ENCODE results near the gene DLEC1.

DLEC1 gene, protein sequence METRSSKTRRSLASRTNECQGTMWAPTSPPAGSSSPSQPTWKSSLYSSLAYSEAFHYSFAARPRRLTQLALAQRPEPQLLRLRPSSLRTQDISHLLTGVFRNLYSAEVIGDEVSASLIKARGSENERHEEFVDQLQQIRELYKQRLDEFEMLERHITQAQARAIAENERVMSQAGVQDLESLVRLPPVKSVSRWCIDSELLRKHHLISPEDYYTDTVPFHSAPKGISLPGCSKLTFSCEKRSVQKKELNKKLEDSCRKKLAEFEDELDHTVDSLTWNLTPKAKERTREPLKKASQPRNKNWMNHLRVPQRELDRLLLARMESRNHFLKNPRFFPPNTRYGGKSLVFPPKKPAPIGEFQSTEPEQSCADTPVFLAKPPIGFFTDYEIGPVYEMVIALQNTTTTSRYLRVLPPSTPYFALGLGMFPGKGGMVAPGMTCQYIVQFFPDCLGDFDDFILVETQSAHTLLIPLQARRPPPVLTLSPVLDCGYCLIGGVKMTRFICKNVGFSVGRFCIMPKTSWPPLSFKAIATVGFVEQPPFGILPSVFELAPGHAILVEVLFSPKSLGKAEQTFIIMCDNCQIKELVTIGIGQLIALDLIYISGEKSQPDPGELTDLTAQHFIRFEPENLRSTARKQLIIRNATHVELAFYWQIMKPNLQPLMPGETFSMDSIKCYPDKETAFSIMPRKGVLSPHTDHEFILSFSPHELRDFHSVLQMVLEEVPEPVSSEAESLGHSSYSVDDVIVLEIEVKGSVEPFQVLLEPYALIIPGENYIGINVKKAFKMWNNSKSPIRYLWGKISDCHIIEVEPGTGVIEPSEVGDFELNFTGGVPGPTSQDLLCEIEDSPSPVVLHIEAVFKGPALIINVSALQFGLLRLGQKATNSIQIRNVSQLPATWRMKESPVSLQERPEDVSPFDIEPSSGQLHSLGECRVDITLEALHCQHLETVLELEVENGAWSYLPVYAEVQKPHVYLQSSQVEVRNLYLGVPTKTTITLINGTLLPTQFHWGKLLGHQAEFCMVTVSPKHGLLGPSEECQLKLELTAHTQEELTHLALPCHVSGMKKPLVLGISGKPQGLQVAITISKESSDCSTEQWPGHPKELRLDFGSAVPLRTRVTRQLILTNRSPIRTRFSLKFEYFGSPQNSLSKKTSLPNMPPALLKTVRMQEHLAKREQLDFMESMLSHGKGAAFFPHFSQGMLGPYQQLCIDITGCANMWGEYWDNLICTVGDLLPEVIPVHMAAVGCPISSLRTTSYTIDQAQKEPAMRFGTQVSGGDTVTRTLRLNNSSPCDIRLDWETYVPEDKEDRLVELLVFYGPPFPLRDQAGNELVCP (N-terminal part only)

DNA sequence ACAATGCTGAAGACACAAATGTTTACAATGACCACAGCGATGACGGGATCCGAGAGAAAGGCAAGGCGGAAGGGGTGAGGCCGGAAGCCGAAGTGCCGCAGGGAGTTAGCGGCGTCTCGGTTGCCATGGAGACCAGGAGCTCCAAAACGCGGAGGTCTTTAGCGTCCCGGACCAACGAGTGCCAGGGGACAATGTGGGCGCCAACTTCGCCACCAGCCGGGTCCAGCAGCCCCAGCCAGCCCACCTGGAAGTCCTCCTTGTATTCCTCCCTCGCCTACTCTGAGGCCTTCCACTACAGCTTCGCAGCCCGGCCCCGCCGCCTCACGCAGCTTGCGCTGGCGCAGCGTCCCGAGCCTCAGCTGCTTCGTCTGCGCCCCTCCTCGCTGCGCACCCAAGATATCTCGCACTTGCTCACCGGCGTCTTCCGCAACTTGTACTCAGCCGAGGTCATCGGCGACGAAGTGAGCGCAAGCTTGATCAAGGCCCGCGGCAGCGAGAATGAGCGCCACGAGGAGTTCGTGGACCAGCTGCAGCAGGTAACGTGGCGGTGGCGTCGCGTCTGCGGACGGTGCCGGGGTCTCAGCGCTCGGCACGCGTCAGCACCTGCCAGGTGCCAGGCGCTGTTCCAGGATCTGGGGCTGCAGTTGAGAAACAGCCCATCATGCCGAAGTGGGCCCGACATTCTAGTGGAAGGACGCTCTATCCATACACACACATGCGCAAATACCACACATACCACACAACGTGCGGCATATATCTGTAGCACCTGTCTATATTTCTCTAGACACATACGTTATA, at the start of gene DLEC1:
Gene DLEC1 (plus strand): TSS at position 108 of the 798 bp plus-strand sequence. CDS start 18 bp downstream, at position 126.
- DNase-seq = peak; percentile 81

DNA sequence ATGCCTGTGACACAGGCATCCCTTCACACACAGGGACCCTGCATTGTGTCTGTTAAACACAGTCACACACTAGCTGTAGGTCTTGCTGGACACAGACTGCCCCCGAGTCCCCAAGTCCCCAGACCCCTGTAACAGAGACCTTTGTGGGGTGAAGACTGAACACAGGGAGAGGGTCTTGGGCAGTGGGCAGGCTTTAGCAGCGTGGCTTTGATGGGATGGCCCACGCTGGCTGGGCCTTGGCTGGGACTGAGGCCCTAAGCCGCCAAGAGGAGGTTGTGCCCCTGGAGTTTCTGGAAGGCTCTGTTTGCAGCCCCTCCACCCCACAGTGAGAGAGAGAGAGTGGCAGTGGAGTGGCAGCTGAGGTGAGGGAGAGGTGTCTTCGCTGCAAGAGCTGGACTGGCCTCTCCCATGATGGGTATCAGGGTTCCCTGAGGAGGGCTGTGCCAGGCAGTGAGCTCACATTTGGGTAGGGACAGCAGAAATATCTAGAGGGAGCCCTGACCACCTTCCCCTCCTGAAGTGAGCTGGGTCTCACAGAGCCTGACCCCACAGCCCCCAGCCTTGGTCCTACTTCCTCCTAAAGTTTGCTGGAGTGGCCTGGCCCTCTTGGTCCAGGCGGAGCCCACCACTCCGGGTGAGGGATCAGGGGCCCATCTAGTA, 49.1 kb upstream of the DLEC1 start:
- no peak for DNase-seq

DNA sequence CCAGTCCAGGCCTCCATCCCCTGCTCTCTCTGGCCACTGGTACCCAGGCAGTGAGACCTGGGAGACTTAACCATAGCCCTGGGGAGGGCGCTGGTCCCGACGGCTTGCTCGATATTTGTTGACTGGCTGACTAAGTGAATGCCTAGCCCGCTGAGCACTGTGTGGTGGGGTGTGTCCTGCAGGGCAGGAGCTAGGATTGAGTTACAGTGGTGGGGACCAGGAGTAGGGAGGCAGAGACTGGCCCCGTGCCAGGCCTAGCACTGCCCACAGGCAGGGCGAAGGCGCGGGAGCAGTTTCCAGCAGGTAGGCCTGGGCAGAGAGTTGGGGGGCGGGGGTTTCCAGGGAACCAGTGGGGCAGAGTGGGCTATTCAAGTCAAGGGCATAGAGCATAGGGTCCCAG, 48.5 kb upstream of the DLEC1 start, which contains the start of gene VILL:
Gene VILL (plus strand): TSS at position 260 of the 400 bp plus-strand sequence. CDS start 2,887 bp downstream, outside the sequence.
- DNase-seq = no peak

DNA sequence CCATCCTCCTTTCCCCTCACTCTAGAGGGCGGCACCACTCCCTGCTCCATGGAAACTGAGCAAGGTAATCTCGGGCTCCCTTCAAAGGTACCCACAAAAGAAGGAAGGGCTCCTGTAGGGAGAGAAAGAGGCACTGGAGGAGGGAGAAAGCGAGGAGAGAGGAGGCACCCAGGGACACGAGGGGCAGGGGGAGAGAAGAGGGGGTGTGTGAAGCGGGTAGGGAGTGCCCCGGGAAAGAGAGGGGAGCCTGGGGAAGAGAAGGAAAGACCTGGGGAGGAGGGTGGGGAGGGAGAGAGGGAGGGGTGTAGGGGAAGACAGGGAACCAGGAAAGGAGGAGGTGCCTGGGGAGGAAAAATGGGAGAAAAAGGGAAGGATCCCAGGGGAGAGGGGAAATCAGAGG, 47.9 kb upstream of the DLEC1 start:
- DNase-seq = no peak

DNA sequence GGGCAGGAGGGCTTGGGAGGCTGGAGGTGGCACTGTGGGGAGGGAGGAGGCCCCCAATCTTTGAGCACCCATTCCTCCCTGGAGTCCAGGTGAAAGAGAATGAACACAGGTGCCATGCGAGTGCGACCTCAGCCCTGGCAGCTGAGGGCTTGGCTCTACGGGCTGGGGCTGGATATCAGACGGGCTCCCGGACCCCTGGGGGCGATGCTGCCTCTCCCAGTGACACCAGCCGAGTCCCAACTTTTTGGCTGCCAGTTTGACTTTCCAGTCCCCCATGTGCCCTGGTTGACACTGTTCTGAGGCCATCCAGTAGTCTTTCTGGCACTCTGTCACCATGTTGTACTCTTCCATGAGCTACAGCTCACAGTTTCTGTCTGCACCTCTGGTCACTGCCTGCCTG, 47.2 kb upstream of the DLEC1 start:
- no peak for DNase-seq

DNA sequence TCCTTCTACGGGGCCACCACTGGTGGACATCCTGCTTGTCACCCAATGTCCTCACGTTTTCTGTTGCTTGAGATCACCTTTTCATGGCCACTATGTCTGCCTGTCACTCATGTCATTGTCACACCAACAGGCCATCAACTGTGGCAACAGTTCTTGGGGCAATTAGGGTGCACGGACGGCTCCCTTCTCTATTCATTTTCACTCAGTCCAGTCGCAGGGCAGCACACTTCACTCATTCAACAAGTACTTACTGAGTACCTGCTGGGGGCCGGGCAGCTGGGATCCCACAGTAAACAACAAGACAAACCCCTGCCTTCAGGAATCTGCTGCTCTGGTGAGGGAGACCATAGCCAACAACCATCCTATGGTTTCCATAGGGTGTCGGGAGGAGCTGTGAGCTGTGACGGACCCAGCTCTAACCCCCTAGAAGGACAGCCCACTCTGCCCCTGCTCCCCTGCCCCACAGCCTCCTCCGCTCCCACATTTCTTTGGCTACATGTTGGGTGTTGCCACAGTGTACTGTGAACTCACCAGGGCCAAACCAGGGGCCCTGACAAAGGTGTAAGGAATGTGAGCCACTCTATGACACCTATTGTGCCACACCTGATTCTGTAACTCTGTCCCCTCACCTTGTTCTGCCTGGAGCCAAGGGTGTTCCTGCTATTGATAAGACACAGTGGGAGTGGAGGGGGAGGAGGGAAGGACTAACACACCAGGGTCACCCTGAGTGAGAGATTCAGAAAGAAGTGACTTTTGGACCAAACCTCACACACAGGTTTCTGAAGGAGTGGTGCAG, 46.5 kb upstream of the DLEC1 start:
- no peak for DNase-seq

DNA sequence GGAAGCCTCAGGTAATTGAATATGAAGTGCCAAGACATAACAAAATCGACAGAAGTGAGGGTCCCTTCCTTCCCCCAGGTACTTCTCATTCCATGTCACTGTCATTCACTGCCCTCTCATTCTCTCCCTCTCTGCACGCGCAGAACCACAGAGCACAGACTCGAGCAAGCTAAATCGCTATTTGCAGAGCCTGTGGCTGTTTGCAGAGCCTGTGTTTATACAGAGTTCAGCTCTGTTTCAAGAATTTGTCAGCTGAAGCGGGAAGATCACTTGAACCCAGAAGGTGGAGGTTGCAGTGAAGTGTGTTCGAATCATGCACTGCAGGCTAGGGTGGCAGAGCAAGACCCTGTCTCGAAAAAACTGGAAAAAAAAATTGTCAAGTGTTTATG, 45.9 kb upstream of the DLEC1 start:
- DNase-seq = no peak

DNA sequence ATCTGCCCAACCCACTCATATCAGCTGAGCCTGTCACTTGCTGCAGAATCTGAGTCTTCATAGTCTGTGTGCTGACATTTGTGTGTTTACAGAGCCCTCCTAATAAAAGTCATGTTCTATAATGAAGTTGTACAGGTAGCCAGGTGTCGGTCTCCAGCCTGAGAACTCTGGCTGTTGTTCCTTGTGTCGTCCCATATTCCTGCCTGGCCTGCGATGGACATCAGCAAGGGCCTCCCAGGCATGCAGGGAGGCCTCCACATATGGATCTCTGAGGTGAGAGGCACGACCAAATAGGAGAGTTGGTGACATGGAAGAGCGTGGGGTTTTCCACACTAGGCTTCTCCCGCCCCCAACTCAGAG, 45.6 kb upstream of the DLEC1 start:
- DNase-seq = no peak

DNA sequence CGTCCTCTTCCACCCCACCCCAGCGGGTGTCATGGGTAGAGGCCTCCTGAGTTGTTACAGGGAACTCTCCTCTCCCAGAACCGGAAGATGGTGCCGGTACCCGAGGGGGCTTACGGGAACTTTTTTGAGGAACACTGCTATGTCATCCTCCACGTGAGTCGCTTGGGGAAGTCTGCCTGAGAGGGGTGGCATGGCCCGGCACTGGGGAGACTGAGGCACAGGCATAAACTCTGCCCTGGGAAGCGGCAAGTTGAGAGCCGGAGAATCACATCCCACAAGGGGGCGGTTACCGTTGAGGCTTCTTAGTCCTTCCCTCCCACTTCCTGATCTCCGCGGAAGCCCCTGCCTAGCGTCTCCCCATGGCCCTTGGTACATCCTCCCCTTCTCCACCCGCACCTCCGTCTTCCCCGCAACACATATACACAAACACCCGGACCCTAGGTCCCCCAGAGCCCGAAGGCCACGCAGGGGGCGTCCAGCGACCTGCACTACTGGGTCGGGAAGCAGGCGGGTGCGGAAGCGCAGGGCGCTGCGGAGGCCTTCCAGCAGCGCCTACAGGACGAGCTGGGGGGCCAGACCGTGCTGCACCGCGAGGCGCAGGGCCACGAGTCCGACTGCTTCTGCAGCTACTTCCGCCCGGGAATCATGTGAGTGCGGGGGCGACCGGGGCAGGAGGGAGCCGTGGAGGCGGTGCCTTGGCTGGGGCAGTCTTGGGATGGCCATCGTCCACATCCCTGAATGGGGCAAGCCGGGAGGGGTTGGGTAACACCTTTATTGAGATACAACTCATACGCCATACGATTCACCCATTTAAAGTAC, 45.0 kb upstream of the DLEC1 start:
- DNase-seq = peak; percentile 73

DNA sequence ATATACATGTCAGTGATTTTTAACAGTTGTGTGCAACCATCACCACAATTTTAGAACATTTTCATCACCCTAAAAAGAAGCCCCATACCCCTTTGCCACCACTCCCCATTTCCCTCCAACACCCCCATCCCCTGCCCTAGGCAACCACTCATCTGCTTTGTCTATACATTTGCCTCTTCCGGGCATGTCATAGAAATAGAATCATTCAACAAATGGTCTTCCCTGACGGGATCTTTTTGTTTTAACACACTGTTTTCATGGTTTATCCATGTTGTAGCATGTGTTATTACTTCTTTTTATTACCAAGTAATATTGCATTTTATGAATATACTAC, 44.4 kb upstream of the DLEC1 start:
- no peak for DNase-seq

DNA sequence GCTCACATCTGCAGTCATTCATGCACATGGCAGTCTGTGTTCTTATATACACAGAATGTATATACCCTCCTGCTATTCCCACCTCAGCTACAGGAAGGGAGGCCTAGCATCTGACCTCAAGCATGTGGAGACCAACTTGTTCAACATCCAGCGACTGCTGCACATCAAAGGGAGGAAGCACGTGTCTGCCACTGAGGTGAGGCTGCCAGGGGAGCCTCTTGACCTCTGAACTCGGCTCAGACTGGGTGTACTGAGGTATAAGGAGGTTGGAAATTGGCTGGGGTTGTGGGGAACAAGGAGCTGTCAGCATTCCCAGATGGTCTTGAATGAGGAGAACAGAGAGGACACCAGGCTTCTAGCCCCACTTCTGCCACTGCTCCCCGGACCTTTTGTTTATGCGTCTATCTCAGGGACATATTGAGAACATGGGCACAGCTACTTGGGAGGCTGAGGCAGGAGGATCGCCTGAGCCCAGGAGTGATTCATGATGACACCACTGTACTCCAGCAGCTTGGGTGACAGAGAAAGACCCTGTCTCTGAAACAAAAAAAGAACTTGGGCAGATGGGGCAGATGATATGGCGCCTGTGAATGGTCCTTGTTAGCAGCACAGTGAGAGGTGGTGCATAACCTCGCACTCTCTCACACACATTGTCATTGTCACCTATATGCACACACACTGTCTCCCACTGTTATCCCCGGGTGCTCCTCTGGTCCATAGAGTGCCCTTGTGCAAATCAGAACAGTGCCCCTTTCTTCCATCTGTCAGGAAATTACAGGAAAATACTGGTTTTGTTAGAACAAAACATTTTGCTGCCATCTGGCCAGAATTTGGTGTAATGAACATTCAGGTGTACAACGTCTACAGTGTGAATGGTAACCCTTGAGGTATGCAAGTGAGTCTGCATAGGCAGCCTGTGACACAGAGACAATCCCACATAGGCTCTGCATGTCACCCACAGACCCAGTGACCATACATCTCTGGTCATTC, 43.1 kb upstream of the DLEC1 start:
- no peak for DNase-seq

DNA sequence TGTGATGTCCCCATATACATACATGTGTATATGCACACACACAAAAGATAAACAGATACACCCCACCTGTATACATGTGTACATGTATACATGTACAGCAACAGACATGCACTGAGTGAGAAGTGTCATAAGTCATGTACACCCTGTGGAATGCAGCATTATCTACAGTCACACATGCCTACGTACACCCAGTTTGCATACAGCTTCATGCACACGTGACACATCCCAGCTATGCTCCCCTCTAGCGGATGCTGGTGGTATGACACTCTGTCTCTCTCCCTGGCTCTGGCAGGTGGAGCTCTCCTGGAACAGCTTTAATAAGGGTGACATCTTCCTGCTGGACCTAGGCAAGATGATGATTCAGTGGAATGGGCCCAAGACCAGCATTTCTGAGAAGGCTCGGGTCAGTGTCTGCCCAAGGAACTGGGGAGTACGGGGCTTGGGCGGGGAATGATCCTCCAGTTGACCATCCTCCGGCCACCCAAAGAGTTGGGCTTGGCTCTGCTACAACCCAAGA, 42.2 kb upstream of the DLEC1 start:
- DNase-seq = peak; percentile 81

DNA sequence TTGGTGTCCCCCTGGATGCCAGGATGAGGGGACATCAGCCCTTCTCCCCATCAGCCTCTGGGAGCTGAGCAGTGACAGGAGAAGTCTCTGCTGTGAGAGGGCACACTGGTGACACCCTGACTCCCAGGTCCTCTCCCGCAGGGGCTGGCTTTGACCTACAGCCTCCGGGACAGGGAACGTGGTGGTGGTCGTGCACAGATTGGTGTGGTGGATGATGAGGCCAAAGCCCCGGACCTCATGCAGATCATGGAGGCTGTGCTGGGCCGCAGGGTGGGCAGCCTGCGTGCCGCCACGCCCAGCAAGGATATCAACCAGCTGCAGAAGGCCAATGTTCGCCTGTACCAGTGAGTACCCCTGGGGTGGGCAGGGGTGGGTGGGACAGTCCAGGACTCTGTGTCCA, 41.7 kb upstream of the DLEC1 start:
- DNase-seq = no peak

DNA sequence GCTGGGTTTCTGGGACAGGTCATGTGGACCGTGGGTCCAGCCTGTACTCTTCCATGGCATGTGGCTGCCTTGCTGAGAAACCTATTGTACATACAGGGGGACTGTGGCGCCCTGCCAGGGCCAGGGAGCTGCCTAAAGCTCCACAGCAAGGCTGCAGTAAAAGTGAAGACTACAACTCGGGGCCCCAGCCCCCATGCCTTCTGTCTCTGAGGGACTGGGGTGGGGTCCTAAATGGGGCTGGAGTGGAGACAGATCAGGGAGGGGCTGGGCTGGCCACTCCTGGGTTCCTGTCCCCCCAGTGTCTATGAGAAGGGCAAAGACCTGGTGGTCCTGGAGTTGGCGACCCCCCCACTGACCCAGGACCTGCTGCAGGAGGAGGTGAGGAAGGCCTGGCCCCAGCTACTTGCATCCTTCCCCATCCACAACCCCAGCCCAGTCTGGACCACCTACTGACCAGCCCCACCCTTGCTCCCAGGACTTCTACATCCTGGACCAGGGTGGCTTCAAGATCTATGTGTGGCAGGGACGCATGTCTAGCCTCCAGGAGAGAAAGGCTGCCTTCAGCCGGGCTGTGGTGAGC, 41.1 kb upstream of the DLEC1 start:
- DNase-seq = no peak

DNA sequence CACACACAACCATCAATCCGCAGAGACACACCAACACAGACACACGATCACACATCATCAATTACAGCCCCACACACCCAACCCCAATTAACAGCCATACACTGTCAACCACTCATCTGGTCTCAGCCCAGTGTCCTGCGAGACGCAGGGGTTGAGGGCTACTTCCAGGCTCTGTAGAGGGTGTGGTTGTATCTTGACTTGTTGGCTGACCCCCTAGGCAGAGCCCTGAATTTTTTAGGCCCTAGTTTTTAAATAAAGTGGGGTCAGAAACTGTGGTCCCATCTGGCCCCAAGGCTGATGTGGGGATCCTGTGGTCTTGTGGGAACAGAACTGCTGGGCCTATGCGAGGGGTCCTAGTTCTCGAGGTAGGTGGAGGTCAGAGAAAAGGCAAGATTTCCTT, 39.2 kb upstream of the DLEC1 start:
- DNase-seq = no peak

DNA sequence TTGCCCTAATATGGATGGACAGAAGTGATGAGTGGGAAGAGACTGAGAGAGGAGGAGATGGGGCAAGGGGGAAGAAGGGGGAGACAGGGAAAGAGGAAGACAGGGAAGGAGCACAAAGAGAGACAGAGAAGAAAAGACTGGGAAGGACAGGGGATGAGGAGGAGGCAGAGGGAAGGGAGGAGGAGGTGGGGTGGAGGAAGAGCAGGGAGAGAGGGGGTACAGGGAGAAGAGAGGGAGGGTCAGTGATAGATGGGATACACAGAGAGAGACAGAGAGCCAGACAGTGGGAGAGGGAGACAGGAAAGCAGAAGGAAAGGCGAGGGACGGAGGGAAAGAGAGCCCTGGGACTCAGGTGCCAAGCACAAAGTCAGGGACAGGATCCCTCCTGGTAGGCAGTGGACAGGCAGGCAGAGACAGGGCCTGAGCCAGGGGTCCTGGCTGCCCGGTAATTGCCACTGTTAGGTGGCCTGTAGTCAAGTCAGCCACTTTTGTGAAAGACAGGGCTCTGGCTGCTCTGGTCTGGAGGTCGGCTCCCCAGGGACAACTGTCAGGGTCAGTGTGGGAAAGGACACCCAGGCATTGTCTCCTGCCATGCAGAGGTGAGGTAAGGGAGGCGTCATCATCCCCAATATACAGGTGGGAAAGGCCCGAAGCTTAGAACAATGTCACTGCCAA, 38.6 kb upstream of the DLEC1 start:
- DNase-seq = no peak

DNA sequence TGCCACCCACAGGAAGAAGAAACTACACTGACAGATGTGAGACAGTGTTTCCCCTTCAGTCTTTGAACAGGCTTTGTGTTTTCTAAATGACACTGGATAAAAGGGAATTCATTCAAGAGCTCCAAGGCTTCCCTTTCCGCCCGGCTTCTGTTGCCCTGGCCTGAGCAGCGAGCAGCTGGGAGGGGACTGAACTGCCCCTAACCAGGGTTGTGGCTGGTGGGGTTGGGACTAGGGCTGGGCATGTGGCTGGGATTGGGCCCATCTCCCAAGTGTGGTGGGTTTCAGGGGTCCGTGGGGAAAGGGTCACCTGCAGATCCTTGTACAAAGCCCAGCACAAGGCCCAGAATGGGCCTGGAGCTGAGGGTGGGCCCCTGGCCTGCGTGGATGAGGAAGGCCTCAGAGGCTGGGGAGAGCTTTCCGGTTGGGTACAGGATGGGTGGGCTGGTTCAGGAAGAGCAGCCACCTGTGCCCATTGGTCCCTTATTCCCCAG, 38.0 kb upstream of the DLEC1 start:
- DNase-seq = no peak

Measured in activated naive CD4-positive, alpha-beta T cell treated with Interleukin-2 at 50 U/mL for 16 hours (primary cell).